Neuron (in vitro differentiated cells): Measurements from ENCODE around the gene JOSD1.

Experiments used
- H2AFZ ChIP-seq: one replicate; pipeline ENCODE4 v1.6.1; 2013; ENCODE audit warnings: low read depth, mild to moderate bottlenecking, inconsistent platforms, low read length, moderate library complexity
- H3K27me3 ChIP-seq: one replicate; pipeline ENCODE4 v1.6.1; 2013; ENCODE audit warnings: low read length; ENCODE audit not compliant: insufficient read depth
- H3K36me3 ChIP-seq: one replicate; pipeline ENCODE4 v1.6.1; 2013; ENCODE audit warnings: low read length; ENCODE audit not compliant: insufficient read depth
- H3K4me1 ChIP-seq: one replicate; pipeline ENCODE4 v1.6.1; 2013; ENCODE audit warnings: low read length; ENCODE audit not compliant: insufficient read depth
- H3K4me3 ChIP-seq: 2 replicates; pipeline ENCODE4 v1.5.1; 2013; ENCODE audit warnings: mild to moderate bottlenecking, low read length, moderate library complexity
- H3K9me3 ChIP-seq: one replicate; pipeline ENCODE4 v1.6.1; 2013; ENCODE audit warnings: low read length

JOSD1 gene

GRCh38 chr22:38716271-38716670 lies 15.5 kb upstream of the JOSD1 start:
- Histone ChIP-seq H2AFZ (no peak overlapping the region), H3K4me1 (no peaks in the 10 kb centered on the region), H3K27me3 (no peaks in the 10 kb centered on the region), H3K4me3 (no peak overlapping the region), H3K36me3 (peaks cover 44% of the 10 kb centered on the region), H3K9me3 (no peaks in the 10 kb centered on the region)

GRCh38 chr22:38715852-38716251 lies 15.1 kb upstream of the JOSD1 start:
- Histone ChIP-seq H3K27me3 (no peaks in the 10 kb centered on the region), H3K4me1 (no peaks in the 10 kb centered on the region), H3K36me3 (peaks cover 46% of the 10 kb centered on the region), H3K4me3 (no peak overlapping the region), H3K9me3 (no peaks in the 10 kb centered on the region), H2AFZ (no peak overlapping the region)

GRCh38 chr22:38715176-38715764 lies 14.5 kb upstream of the JOSD1 start:
- Histone ChIP-seq H3K4me3 (no peak overlapping the region), H3K4me1 (no peaks in the 10 kb centered on the region), H2AFZ (no peak overlapping the region), H3K36me3 (peaks cover 46% of the 10 kb centered on the region), H3K27me3 (no peaks in the 10 kb centered on the region), H3K9me3 (no peaks in the 10 kb centered on the region)

GRCh38 chr22:38713921-38714320 lies 13.2 kb upstream of the JOSD1 start:
- H3K9me3 ChIP-seq, result no peaks in the 10 kb centered on the region
- no peak overlapping the region for H2AFZ ChIP-seq
- H3K36me3 ChIP-seq, result peaks cover 55% of the 10 kb centered on the region
- H3K27me3 ChIP-seq, result no peaks in the 10 kb centered on the region
- no peaks in the 10 kb centered on the region for H3K4me1 ChIP-seq
- no peak overlapping the region for H3K4me3 ChIP-seq

- Histone ChIP-seq H3K27me3 (no peaks in the 10 kb centered on the region), H3K4me3 (no peak overlapping the region), H3K36me3 (peaks cover 47% of the 10 kb centered on the region), H3K4me1 (peaks cover 2% of the 10 kb centered on the region), H3K9me3 (no peaks in the 10 kb centered on the region), H2AFZ (no peak overlapping the region)
Observed at GRCh38 chr22:38712486-38713207, 11.9 kb upstream of the JOSD1 start.

- Histone ChIP-seq H3K27me3 (no peaks in the 10 kb centered on the region), H3K9me3 (no peaks in the 10 kb centered on the region), H3K4me1 (peaks cover 16% of the 10 kb centered on the region), H3K4me3 (no peak overlapping the region), H3K36me3 (peaks cover 29% of the 10 kb centered on the region), H2AFZ (no peak overlapping the region)
Observed at GRCh38 chr22:38710866-38711265, 10.1 kb upstream of the JOSD1 start.

GRCh38 chr22:38710351-38710750 lies 9.6 kb upstream of the JOSD1 start:
- Histone ChIP-seq H2AFZ (no peak overlapping the region), H3K36me3 (peaks cover 24% of the 10 kb centered on the region), H3K4me1 (peaks cover 16% of the 10 kb centered on the region), H3K9me3 (no peaks in the 10 kb centered on the region), H3K27me3 (no peaks in the 10 kb centered on the region), H3K4me3 (no peak overlapping the region)

GRCh38 chr22:38709306-38709705 lies 8.6 kb upstream of the JOSD1 start:
- Histone ChIP-seq H3K4me3 (no peak overlapping the region), H2AFZ (no peak overlapping the region), H3K36me3 (peaks cover 19% of the 10 kb centered on the region), H3K27me3 (no peaks in the 10 kb centered on the region), H3K4me1 (peaks cover 22% of the 10 kb centered on the region), H3K9me3 (no peaks in the 10 kb centered on the region)

GRCh38 chr22:38707984-38708383 lies 7.2 kb upstream of the JOSD1 start:
- Histone ChIP-seq H3K9me3 (no peaks in the 10 kb centered on the region), H3K36me3 (peaks cover 19% of the 10 kb centered on the region), H3K27me3 (no peaks in the 10 kb centered on the region), H3K4me3 (no peak overlapping the region), H3K4me1 (peaks cover 23% of the 10 kb centered on the region), H2AFZ (no peak overlapping the region)

- Histone ChIP-seq H2AFZ (no peak overlapping the region), H3K4me1 (peaks cover 23% of the 10 kb centered on the region), H3K27me3 (no peaks in the 10 kb centered on the region), H3K4me3 (peak overlapping the region; percentile 91), H3K36me3 (peaks cover 19% of the 10 kb centered on the region), H3K9me3 (no peaks in the 10 kb centered on the region)
Observed at GRCh38 chr22:38707346-38707745, 6.6 kb upstream of the JOSD1 start.

- Histone ChIP-seq H3K9me3 (no peaks in the 10 kb centered on the region), H3K27me3 (no peaks in the 10 kb centered on the region), H3K4me1 (peaks cover 23% of the 10 kb centered on the region)
Observed at GRCh38 chr22:38706901-38707195, 6.1 kb upstream of the JOSD1 start.

GRCh38 chr22:38706101-38706900 lies 5.6 kb upstream of the JOSD1 start:
- peaks cover 19% of the 10 kb centered on the region for H3K36me3 ChIP-seq
- H3K9me3 ChIP-seq, result no peaks in the 10 kb centered on the region
- peaks cover 27% of the 10 kb centered on the region for H3K4me1 ChIP-seq
- no peaks in the 10 kb centered on the region for H3K27me3 ChIP-seq
- peak overlapping the region; percentile 91 for H3K4me3 ChIP-seq
- H2AFZ ChIP-seq, result no peak overlapping the region

More at GRCh38 chr22:38706901-38707195, 6.1 kb upstream of the JOSD1 start:
- peaks cover 19% of the 10 kb centered on the region for H3K36me3 ChIP-seq
- peak overlapping the region; percentile 91 for H3K4me3 ChIP-seq
- H2AFZ ChIP-seq, result no peak overlapping the region
